GM23248 (cell line): ENCODE measurements around the gene DLST.

ENCODE experiments used
- EZH2 ChIP-seq: fragments of 200-600 bp; sonication (generic); IDR thresholded peaks from 2 replicates; pipeline ENCODE4 v1.6.1; 2018; ENCODE audit warnings: antibody characterized with exemption, mild to moderate bottlenecking; ENCODE audit not compliant: insufficient read depth, poor library complexity, severe bottlenecking
- EZH2phosphoT487 ChIP-seq: fragments of 200-600 bp; sonication (generic); IDR thresholded peaks from 2 replicates; pipeline ENCODE4 v1.6.1; 2018; ENCODE audit warnings: antibody characterized with exemption, moderate library complexity, mild to moderate bottlenecking, low read depth; ENCODE audit not compliant: insufficient read depth

DNA sequence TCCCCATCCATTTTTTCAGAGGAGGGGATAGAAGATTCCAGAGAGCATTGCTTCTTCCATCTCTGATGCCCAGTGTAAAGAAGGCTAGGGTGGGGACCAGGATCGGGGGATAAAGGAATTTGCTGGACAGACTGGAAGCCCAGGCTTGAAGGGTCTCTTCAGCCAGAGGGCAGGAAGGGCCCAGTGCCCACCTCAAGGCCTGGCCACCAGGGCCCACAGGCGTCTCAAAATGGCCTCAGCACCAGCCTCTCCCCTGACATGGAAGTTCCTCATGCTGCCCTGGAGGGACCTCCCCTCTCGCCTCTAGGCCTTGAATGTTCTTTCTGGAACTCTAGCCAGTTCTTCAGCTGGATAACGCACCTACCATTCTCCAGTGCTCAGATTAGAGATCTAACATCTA is 38.6 kb downstream of the DLST start:
- no peak for TF ChIP-seq EZH2
- no peak for TF ChIP-seq EZH2phosphoT487
